GM12878 (cell line): Measurements from ENCODE around the gene SYT1.

Experiments used
- POLR2A ChIP-seq: IDR thresholded peaks from 2 replicates; pipeline ENCODE4 v1.6.1; 2011; ENCODE audit warnings: low read depth, mild to moderate bottlenecking, low read length
- RFX5 ChIP-seq: IDR thresholded peaks from 2 replicates; pipeline ENCODE4 v1.6.1; 2011; ENCODE audit warnings: low read depth, low read length, improper control_type of control experiment
- SIX5 ChIP-seq: IDR thresholded peaks from 2 replicates; pipeline ENCODE4 v1.6.1; 2011; ENCODE audit warnings: mild to moderate bottlenecking, low read depth, low read length, moderate library complexity; ENCODE audit not compliant: severe bottlenecking

GRCh38 chr12:79236920-79237319 lies 372.3 kb downstream of the SYT1 start:
- TF ChIP-seq POLR2A (no peak), SIX5 (no peak), RFX5 (no peak)
